ENCODE measurements around the gene PAX2.
"Not testable (repeated sequence)": the region's sequence is repeated elsewhere in the genome, so short reads cannot be mapped to it uniquely, and the experiment has no call there.

Gene PAX2

DNA sequence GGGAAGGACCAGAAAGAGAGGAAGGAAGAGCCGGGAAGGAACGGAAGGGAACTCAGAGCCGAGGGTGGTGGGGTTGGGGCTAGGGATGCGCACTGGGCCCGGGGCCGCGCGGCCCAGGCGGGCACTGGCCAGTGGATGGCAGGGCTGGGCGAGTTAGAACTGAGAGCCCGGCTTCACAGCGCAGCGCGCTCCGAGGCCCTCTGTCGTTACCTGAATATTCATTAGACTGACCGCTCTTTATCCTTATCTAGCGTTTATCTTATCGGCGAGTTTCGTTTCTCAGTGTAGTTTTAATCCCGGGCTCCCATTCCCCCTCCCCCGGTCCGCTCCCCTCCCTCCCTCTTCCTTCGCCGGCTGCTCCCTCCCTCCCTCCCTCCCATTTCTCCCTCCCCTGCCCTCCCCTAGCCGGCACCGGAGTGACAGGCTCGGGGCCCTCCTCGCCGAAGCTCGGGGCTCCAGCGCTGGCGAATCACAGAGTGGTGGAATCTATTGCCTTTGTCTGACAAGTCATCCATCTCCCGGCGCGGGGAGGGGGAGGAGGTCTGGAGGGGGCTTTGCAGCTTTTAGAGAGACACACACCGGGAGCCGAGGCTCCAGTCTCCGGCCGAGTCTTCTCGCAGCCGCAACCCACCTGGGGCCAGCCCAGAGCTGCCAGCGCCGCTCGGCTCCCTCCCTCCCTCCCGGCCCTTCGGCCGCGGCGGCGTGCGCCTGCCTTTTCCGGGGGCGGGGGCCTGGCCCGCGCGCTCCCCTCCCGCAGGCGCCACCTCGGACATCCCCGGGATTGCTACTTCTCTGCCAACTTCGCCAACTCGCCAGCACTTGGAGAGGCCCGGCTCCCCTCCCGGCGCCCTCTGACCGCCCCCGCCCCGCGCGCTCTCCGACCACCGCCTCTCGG is at the start of gene PAX2:
Gene PAX2 (plus strand): TSS at position 596 of the 895 bp plus-strand sequence. CDS start 679 bp downstream, outside the sequence.
- no peak for DNase-seq

DNA sequence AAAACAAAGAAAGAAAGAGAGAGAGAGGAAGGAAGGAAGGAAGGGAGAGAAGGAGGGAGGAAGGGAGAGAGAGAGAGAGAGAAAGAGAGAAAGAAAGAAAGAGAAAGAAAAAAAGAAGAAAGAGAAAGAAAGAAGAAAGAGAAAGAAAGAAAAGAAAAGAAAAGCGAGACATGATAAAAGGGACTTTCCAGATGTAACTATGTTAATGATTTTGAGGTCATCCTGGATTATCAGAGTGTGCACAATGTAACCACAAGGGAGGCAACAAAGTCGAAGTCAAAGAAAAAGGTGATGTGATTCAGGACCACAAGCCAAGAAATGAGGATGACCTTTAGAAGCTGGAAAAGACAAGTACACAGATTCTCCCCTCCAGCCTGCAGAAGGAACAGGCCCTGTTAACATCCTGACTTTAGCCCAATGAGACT is 48.9 kb upstream of the PAX2 start:
- no peak for DNase-seq

DNA sequence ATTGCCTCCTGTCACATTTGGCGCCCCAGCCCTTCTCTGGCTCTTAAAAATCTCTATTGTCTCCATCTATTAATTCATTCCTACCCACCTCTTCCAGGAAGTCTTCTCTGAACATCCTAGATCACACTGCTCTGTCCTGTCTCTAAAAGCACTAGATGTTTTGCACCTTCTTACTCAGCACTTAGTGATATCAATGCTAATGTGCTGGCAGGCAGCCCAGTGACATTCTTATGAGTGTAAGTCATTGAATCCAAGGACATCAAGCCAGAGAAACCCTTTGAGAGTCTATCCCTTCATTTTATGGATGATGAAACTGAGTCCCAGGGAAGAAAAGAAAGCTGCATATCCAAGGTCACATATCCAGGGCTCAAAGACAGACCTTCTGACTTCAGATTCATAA is 48.3 kb upstream of the PAX2 start:
- DNase-seq, result no peak

DNA sequence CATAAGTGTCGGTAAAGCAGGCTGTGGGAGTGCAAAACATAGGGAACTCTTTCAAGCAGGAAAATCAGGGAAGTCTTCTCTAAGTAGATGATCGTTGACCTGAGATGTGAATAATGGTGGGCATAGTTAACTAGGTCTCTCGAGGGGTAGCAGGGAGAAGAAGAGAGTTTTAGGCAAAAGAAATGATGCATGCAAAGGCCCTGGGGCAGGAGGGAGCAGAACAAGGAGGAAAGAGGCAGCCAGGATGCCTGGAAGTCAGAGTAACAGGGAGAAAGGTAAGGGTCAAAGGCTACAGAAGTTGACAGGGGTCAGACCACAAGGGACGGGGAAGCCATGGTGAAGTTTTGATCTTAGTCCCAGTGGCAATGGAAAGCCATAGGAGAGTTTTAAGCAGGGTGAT is 47.8 kb upstream of the PAX2 start:
- no peak for DNase-seq

DNA sequence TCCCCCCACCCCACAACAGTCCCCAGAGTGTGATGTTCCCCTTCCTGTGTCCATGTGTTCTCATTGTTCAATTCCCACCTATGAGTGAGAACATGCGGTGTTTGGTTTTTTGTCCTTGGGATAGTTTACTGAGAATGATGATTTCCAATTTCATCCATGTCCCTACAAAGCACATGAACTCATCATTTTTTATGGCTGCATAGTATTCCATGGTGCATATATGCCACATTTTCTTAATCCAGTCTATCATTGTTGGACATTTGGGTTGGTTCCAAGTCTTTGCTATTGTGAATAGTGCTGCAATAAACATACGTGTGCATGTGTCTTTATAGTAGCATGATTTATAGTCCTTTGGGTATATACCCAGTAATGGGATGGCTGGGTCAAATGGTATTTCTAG is 43.7 kb upstream of the PAX2 start:
- not testable (repeated sequence) for DNase-seq

DNA sequence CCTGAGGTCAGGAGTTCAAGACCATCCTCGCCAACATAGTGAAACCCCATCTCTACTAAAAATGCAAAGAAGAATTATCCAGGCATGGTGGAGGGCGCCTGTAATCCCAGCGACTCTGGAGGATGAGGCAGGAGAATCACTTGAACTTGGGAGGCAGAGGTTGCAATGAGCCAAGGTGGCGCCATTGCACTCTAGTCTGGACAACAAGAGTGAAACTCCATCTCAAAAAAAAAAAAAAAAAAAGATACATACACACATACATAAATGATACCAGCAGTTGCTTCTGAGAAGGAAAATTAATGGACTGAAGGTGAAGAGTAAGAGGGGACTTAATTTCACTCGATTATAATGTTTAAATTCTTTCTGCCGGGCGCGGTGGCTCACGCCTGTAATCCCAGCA is 40.2 kb upstream of the PAX2 start:
- no peak for DNase-seq

DNA sequence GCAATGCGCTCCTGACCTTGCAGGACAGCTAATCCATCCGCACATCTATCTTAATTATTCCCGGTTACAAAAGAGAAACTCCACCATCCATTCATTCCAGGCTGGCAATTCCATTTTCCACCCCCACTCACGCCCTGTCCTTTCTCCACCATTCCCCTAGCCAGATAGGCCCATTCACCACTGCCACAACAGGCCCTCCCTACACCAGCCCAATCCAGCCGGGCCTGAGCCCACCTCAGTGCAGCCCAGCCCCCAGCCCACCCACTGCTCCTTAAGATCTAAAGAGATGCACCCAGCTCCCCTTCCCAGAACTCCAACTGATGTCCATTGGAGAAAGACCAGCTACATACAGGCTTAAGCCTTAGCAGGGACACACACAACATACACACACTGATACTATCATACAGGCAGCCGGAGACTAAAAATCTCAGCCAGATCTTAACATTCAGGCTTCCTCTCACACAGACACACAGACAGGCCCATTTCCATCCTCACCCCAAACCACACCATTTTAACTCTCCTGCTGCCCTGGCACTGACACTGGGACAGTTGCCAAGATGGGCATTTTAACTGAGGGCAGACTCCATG is 38.0 kb upstream of the PAX2 start:
- no peak for DNase-seq

DNA sequence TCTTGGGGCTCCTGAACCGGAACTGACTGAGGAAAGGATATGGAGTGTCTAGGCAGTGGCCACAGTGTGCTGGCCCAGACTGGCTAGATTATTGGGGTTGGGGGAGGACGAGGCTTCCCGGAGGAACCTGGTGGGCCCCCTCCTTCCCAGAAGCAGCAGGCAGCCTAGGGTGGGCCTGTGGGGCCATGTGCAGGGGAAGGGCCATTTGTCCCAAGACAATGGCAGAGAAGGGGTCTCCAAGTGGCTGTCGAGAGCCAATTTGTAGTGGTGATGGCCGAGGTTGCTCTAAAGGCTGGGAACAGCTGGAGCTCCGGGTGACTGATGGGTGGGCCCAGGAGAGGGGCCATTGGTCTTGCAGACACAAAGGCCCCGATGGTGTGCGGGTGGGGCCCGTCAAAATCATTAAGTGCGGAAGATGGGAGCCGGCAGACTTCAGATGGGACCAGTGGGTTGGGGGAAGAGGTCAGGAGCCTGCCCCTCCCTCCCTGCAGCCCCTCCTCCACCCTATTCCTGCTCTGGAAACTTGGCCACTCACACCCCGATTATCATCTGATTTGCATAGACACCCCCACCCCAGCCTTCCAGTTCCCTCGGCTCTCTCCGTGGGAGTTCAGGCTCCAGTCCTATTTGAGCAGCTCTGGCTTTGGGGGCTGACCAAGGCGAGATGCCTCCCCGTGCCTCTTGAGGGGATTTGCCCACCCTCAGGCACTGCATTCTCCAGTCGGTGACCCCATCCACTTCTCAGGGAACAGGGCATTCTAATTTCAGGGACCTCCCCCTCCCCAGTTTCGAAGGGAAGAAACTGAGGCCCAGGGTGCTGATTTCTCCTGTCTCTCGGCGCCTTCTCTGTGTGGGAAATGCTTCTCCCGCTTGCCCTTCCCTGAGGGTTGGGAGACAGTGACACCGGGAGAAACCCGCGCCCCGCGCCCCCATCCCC is 36.0 kb upstream of the PAX2 start:
- DNase-seq, result no peak

DNA sequence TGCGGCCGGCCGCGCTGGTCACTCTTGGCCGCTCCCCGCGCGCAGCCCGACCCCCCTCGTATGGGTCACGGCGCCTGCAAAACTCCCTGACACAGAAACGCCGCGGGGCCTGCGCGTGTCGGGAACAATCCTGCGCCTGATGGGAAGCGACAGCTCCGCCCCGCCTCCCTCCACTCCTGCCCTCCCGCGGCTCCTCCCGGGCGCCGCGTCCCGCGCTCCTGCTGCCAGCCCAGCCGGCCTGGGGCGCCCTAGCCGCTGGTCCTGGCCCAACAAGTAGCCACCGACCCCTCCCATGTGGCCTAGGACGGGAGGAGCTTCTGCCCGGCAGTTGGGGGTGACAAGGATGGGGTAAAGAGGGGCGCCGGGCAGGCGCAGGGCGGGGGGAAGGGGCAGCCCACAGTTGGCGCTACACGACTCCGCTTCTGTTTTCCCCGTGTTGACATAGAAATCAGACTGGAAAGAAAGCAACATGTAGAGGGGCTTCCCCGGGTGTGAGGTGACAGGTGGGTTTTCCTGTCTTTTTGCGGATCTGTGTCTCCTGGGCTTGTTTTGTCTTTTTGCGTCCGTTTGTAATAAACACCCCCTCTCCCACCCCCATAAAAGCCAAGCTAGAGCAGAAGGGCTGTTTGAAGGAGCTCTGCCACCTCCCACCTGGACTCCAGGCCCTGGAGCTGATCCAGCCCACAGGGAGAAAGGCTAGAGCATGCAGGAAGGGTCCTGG is 35.1 kb upstream of the PAX2 start:
- no peak for DNase-seq

DNA sequence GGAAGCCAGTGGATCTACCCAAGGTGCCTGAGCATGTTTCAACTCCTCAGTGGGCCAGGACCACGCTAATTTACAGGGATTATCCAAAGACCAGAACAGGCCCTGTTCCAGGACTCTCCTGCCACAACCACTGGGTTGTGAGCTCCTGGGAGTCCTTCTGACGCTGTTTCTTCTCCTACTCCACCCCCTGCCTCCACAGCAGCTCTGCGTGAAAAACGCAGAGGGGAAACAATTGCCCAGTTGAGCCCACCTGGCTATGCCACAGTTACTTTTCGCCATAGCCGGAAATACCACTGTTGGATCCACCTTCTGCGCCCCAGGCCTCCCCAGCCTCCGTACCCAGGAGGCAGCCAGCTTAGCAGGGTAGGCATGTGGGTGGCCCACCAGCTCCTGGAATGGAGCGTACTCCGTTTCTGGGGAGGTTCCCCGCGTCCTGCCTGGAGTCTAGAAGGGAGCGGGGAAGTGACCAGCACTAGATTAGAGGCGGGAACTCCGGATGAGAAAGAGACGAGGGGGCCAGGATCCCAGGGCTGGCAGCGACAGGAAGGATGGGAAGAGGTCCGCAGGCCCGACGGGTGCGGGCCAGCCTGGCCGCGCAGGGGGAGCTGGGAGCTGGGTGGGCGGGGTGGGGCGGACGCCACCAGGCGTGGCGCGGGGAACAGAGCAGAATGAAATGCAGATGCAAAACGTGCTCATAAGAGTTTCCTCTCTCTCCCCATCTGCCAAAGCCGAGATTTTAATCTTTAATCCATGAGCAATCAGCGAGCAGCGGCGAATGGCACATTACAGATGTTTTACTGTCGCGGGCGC is 32.1 kb upstream of the PAX2 start:
- no peak for DNase-seq

DNA sequence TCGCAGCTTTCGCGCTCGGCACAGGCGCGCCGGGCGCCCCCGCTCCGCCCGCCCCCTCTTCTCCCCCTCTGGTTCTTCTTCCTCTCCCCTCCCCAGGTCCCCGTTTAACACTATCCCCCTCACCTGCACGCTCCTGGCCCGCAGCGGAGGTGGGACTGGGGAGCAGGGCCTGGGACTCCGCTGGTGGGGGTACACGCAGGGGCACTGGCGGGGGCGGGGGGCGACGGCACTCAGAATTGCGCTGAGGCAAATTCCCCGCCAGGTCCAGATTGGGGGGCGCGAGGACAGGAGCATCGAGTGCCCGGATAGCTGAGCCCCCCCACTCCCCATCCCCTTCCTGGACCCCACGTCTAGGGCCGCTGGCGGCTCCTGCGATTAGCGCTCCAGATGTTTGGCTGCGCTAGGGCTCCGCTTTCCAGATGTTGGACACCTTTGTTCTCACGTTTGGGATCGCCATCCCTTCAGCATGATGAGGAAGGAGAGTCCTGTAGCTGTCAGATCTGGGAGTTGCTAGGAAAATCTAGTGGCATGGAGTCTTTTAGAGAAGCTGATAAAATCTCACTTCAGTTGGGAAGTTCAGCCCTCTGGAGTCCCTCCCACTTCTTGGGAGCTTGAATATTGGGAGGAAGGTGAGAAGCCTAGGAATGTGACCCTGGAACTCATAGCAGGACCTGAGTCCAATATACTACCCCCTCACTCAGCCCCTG is 31.4 kb upstream of the PAX2 start:
- DNase-seq, result no peak

DNA sequence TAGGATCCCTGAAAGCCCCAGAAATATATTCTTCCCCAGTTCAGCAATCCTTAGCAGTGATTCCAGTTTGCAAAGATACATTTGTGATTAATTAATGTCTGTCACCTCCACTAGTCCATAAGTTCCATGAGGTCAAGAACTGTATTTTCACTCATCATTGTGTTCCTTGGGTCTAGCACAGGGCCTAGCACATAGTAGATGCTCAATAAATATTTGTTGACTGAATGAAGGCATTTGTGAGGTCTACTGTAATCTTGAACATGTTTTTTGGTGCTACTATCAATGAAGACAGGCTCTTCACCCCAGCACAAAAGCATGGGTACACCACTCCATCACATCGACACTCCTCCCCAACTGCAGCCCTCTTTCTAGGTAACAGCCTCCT is 30.8 kb upstream of the PAX2 start:
- no peak for DNase-seq

DNA sequence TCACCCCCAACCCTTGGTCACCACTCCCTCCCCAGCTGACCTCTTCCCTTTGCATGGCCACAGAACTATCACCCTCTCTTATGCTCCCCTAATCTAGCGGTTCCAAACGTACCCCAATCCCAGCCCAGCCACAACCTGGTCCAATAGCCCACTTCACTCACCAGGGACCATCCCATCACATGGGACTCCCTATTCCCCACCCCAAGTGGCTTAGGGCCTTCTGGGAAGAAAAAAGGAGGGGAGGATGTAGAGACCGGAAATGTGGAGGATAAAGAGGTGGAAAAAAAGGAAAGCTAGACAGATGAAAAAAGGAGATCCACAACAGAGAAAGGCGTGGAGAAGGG is 30.3 kb upstream of the PAX2 start:
- DNase-seq, result no peak

DNA sequence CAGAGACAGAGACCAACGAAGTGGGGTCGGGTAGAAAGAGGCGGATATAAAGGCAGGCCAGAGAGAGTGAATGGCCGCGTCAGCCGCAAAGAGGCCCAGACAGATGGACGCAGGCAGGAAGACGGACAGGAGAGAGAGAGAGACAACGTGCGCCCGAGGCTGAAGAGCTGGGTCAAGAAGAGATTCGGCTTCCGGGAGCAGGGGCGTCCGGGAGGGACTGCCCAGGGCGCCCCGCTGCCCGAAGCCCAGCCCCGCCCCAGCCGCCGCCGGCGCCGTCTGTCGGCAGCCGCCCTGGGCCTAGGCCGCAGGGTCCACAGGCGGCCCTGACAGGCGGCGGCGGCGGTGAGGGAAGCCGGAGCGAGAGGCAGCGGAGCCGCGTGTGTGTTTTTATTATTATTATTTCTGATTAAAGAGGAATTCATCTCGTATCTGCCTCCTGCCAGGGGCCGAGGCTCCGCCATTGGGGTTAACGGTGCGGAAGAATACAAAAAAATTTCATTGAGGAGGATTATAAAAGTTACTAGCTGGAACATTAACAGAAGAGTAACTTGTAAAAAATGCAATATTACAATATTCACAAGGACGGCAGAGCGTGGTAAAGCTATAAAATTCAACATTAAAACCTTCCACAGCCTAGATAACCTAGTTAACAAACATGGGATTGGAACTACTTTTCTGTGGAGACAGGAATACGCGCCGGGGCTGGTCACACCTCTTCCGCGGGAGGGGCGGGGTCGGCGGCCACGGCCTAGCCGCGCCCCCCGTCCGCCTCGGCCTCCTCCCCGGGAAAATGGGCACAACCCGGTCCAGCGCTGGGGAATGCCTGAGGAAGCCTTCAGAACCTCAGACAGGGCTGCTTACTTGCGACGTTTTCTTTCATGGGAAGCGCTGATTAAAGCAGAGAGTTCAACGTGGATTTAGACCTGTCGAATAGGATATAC is 29.7 kb upstream of the PAX2 start:
- DNase-seq, result no peak

DNA sequence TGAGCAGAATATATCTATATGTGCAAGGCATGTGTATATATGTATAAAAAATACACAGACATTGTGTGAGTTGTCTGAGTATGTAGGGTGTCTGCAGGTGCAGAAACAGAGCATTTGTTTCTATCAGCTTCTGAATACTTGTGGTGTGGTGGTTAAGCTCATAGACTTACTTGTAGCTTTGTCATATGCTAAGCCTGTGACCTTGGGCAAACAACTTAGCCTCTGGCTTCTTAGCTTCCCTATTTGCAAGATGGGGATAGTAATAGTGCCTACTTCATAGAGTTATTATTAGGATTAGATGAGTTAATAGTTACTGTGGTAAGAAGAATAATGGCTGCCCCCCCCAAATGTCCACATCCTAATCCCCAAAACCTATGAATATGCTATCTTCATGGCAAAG is 28.2 kb upstream of the PAX2 start:
- no peak for DNase-seq

DNA sequence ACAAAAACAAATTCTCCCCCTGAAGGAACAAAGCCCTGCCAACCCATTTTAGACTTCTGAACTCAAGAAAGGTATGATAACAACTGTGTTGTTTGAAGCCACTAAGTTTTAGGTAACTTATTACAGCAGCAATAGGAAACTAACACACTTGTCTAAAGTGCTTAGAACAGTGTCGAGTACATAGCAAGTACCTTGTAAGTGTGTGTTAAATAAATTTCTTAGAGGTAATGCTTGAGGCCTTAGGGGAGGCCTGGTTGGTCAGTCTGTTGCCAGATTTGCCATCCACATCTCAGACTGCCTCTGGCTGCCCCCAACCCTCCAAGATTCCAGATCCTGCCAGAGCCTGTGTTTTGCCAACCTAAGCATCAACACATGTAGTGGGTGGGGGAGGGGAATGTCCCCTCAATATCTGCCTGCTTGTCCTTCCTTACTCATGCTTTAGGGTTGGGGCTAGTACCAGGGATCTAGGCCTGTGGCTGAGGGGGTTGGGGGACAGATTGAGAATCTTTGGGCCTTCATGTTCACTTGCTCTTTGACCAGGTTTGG is 27.1 kb upstream of the PAX2 start:
- no peak for DNase-seq

DNA sequence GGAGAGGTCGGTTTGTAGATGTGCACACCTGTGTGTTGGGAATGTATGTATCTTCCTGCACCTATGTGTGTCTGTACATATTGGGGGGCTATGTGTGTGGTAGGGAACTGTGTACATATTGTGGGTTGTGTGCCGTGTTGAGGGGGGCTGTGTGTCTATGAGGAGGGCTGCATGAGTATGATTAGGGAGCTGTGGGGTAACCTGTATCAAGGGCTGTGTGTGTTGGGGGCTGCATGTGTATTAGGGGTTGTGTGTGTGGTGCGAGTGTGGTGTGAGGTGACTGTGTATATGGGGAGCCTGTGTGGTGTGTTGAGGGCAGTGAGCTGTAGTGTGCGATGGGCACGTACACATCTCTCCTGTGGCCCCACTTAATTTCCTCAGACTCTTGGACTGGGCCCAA is 22.2 kb upstream of the PAX2 start:
- no peak for DNase-seq

DNA sequence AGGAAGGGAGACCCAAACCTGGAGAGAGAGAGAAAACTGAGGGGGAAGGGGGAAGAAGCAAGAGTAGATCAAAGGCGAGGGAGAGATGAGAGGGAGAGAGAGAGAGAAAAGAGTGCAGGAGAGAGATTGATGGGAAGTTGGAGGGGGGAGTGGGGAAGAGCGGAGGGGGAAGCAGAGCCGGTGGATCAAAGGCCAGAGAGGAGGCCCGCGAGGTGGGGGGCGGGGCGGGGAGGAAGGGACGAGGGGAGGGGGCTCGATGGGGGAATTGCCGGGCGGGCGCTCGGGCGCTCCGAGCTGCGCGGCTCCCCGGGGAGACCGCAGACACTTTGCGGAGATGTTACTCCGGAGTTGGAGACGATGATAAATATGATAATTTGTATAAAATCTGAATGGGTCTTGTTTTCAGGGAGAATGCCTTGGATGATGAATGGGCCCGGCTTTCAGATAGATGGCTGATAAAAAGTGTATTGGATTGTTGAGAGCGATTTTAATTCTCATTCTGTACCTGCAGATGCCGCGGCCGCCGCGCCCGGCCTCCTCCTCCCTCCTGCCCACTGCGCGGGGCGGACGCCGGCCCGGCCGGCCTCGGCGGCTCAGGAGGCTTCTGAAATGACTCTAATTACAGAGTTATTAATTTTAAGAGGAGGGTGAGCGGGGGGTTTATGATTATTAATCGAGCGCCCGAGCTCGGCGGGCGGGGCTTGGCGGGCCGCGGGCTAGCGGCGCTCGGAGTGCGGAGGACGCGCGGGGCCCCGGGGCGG is 21.4 kb upstream of the PAX2 start:
- no peak for DNase-seq

DNA sequence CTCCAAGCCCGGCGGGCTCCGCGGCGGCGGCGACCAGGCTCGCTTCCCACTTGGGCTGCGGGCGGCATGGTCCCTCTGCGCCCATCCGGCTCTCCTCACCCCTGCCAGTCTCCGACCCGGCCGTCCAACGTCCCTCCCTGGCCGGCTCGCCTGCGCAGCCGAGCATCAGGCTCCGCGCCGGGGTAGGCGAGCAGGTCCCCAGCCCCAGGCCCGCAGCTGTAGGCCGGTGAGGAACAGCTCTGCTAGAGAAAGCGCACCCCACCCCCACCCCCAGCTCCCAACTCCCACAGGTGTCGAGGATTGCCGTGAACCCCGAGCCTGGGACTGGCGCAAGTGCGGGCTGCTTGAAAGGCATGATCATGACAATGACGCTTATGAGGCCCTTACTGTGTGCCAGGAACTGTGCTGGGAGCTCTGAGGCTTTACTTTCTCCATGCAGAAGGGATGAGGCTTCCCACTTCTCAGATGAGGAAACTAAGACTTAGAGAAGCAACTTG is 20.8 kb upstream of the PAX2 start:
- DNase-seq, result no peak

Data from hematopoietic multipotent progenitor cell treated with erythropoietin and hydrocortisone succinate and interleukin-3 and kit ligand, for 4 days (in vitro differentiated cells).